OCI-LY3 (cell line): ENCODE data around the gene LAG3.

Experiments used
- EZH2phosphoT487 ChIP-seq: fragments of 200-600 bp; shearing (Covaris generic); IDR thresholded peaks from 2 replicates; pipeline ENCODE4 v1.6.1; 2018; ENCODE audit warnings: antibody characterized with exemption, mixed run types, low read depth
- TF ChIP-seq, protein P1 (sequence below): fragments of 200-600, 300-600 bp; sonication (generic); IDR thresholded peaks from 2 replicates; pipeline ENCODE4 v1.5.1; 2014; ENCODE audit warnings: antibody characterized with exemption, low read length, low read depth

DNA sequence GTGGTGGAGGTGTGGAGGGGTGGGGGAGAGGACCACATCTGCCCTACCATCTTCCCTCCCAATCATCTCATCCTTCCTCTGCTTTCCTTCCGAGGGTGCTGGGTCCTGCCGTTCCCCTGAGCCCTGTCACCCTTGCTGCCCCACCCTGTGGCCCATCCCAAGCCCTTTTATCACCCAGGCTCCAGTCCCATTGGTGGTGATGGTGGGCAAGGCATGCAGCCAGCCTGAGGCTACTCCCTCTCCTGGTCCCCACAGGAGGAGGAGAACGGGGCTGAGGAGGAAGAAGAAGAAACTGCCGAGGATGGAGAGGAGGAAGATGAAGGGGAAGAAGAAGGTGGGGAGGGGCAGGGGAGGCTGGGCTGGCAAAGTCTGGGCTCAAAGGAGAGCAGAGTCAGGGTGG is 2.7 kb upstream of the LAG3 start:
- TF ChIP-seq, protein P1, sequence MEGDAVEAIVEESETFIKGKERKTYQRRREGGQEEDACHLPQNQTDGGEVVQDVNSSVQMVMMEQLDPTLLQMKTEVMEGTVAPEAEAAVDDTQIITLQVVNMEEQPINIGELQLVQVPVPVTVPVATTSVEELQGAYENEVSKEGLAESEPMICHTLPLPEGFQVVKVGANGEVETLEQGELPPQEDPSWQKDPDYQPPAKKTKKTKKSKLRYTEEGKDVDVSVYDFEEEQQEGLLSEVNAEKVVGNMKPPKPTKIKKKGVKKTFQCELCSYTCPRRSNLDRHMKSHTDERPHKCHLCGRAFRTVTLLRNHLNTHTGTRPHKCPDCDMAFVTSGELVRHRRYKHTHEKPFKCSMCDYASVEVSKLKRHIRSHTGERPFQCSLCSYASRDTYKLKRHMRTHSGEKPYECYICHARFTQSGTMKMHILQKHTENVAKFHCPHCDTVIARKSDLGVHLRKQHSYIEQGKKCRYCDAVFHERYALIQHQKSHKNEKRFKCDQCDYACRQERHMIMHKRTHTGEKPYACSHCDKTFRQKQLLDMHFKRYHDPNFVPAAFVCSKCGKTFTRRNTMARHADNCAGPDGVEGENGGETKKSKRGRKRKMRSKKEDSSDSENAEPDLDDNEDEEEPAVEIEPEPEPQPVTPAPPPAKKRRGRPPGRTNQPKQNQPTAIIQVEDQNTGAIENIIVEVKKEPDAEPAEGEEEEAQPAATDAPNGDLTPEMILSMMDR, result no peak
- no peak for TF ChIP-seq EZH2phosphoT487
